ENCODE measurements around the gene CRABP1.

DNA sequence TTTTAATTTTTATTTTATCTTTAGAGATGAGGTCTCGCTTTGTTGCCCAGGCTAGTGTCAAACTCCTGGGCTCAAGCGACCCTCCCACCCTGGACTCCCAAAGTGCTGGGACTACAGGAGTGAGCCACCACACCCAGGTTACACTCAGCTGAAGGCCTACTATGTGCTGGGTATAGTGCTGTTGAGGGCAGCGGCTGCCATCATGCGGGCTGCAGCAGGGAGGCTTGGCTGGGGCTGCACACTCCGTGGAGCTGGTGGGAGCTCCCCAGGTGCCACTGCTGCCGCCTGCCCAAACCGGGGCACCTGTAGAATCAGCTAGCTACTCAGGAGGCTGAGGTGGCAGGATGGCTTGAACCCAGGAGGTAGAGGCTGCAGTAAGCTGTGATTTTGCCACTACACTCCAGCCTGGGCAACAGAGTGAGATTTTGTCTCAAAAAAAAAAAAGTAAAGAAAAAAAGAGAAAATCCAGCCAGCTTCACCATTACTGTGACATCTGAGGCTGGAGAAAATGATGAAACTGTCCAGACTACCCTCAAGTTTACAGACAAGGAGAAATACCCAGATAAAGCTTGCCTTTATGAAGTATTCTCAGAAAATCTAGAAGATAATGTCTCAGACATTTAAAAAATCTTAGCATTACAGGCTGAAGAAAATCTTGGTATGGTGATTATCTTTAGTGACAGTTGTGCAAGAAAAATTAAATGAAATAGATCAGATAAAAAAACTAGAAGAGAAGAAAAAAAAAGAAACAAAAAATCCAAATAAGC lies 42.1 kb downstream of the CRABP1 start:
- TF ChIP-seq, protein P1, sequence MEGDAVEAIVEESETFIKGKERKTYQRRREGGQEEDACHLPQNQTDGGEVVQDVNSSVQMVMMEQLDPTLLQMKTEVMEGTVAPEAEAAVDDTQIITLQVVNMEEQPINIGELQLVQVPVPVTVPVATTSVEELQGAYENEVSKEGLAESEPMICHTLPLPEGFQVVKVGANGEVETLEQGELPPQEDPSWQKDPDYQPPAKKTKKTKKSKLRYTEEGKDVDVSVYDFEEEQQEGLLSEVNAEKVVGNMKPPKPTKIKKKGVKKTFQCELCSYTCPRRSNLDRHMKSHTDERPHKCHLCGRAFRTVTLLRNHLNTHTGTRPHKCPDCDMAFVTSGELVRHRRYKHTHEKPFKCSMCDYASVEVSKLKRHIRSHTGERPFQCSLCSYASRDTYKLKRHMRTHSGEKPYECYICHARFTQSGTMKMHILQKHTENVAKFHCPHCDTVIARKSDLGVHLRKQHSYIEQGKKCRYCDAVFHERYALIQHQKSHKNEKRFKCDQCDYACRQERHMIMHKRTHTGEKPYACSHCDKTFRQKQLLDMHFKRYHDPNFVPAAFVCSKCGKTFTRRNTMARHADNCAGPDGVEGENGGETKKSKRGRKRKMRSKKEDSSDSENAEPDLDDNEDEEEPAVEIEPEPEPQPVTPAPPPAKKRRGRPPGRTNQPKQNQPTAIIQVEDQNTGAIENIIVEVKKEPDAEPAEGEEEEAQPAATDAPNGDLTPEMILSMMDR (conservative IDR thresholded peaks at IDR 0.05), result no peak
- TF ChIP-seq EZH2 (IDR thresholded peaks at IDR 0.05; ENCODE audit: low read depth), result no peak

Measured in PC-9 (cell line).